Astrocyte (in vitro differentiated cells and primary cell): ENCODE data around the gene KASH5. TPM values are rescaled to one million over a fixed set of nuclear protein-coding genes. Genes with fewer than 3 reads are reported as not detected.

Experiments used
- DNase-seq: peaks from one replicate; pipeline ENCODE4 v3.0.0-alpha.2; 2010; ENCODE audit warnings: low read depth
- FAIRE-seq: peaks from 2 replicates; lab custom pipeline; 2011; peaks lifted over from hg19 to GRCh38; lab: Jason Lieb, UNC
- H2AFZ ChIP-seq: 2 replicates; pipeline ENCODE4 v1.6.0; 2012; ENCODE audit warnings: low read depth, low read length, inconsistent platforms
- H3K27ac ChIP-seq: 2 replicates; pipeline ENCODE4 v1.5.1; 2011; ENCODE audit warnings: low read depth, low read length, inconsistent platforms
- H3K27me3 ChIP-seq: 2 replicates; pipeline ENCODE4 v1.6.0; 2011; ENCODE audit warnings: low read length, inconsistent platforms; ENCODE audit not compliant: insufficient read depth
- H3K36me3 ChIP-seq: 2 replicates; pipeline ENCODE4 v1.5.1; 2011; ENCODE audit warnings: low read length, inconsistent platforms; ENCODE audit not compliant: insufficient read depth
- H3K4me1 ChIP-seq: 2 replicates; pipeline ENCODE4 v1.5.1; 2011; ENCODE audit warnings: low read length, inconsistent platforms; ENCODE audit not compliant: insufficient read depth
- H3K4me2 ChIP-seq: 2 replicates; pipeline ENCODE4 v1.6.0; 2012; ENCODE audit warnings: low read length, inconsistent platforms
- H3K4me3 ChIP-seq: 2 replicates; pipeline ENCODE4 v1.5.1; 2011; ENCODE audit warnings: low read depth, mild to moderate bottlenecking, low read length, inconsistent platforms; ENCODE audit not compliant: insufficient read depth
- H3K79me2 ChIP-seq: 2 replicates; pipeline ENCODE4 v1.6.0; 2012; ENCODE audit warnings: mild to moderate bottlenecking, low read length, inconsistent platforms; ENCODE audit not compliant: insufficient read depth
- H3K9ac ChIP-seq: 2 replicates; pipeline ENCODE4 v1.6.0; 2012; ENCODE audit warnings: mild to moderate bottlenecking, low read length, inconsistent platforms
- H3K9me3 ChIP-seq: 2 replicates; pipeline ENCODE4 v1.5.1; 2012; ENCODE audit warnings: low read depth, mild to moderate bottlenecking, low read length, inconsistent platforms; ENCODE audit not compliant: insufficient read depth
- H4K20me1 ChIP-seq: 2 replicates; pipeline ENCODE4 v1.6.0; 2012; ENCODE audit warnings: low read length, inconsistent platforms; ENCODE audit not compliant: insufficient read depth
- H3K27ac Mint-ChIP-seq: one replicate; pipeline ENCODE4 v1.8.0; 2021; ENCODE audit warnings: mild to moderate bottlenecking, mixed read lengths; ENCODE audit not compliant: unreplicated experiment
- H3K27me3 Mint-ChIP-seq: one replicate; pipeline ENCODE4 v1.8.0; 2021; ENCODE audit warnings: low read depth, mixed read lengths; ENCODE audit not compliant: unreplicated experiment
- H3K36me3 Mint-ChIP-seq: one replicate; pipeline ENCODE4 v1.8.0; 2021; ENCODE audit warnings: low read depth, mixed read lengths; ENCODE audit not compliant: unreplicated experiment
- H3K4me1 Mint-ChIP-seq: one replicate; pipeline ENCODE4 v1.8.0; 2021; ENCODE audit warnings: low read depth, mixed read lengths; ENCODE audit not compliant: unreplicated experiment
- H3K4me3 Mint-ChIP-seq: one replicate; pipeline ENCODE4 v1.8.0; 2021; ENCODE audit warnings: mild to moderate bottlenecking, moderate library complexity, mixed read lengths; ENCODE audit not compliant: unreplicated experiment
- H3K9me3 Mint-ChIP-seq: one replicate; pipeline ENCODE4 v1.8.0; 2021; ENCODE audit warnings: mild to moderate bottlenecking, mixed read lengths; ENCODE audit not compliant: unreplicated experiment
- EZH2 ChIP-seq: IDR thresholded peaks from 2 replicates; pipeline ENCODE4 v1.6.1; 2012; ENCODE audit warnings: mild to moderate bottlenecking, low read length, inconsistent platforms; ENCODE audit not compliant: insufficient read depth
- total RNA-seq: library from RNA; stranded (reverse); gene quantifications from 2 replicates; pipeline ENCODE4 v1.2.1, GENCODE V29; 2021
- TF ChIP-seq, protein P1 (sequence below): IDR thresholded peaks from 2 replicates; pipeline ENCODE4 v1.5.1; 2011; ENCODE audit warnings: low read depth, mild to moderate bottlenecking, inconsistent platforms, low read length, moderate library complexity; ENCODE audit not compliant: insufficient read depth

Gene KASH5
- total RNA-seq, 1 donor from 2014 or later = not detected

DNA sequence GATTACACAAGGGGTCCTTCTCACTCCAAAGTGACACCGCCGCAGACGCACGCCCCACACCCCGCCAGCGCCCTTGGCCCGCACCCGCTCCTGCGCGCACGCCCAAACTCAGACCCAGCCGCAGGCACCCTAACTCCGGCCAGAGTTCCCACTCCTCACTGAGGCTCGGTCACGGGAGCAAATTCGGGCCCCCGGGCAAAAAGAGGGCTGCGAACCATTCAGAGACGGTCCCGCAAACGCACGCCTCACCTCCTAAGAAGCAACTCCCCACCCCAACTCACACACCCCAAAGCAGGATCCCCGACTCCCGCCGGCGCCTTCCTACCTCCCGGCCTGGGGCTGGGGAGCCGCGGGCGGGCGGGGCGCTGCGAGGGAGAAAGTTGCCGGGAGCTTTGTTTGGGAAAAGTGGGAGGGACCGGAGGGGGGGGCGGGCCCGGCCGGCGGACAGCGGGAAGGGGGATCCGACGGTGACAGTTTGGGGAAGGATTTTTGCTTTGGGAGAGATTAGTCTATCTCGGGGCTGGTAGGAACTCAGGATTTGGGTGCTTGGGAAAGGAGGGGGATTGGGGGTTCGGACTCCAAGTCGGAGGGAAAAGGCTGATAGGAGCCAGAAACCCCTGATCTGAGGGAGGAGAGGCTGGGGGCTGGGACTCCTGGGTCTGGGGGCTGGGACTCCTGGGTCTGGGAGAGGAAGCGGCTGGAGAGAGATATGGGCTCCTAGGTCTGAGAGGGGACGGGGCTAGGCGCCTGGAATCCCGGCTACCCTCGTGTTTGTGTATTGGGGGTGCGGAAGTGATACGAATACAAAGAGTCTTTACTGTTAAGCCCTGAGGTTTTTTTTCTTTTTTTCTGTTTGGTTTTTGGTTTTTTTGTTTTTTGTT, 25.8 kb upstream of the KASH5 start, which contains the start of gene TEAD2:
TSS of gene TEAD2 (minus strand) at position 369 of the 881 bp plus-strand sequence. CDS start 2,341 bp downstream, outside the sequence.
- Histone ChIP-seq H3K36me3 (peaks cover 8% of the 10 kb centered on the region), H3K79me2 (peaks cover 43% of the 10 kb centered on the region), H3K4me3 (peak within 1 kb of the TSS; percentile 94), H3K4me2 (peak within 1 kb of the TSS; percentile 93), H3K27me3 (no peaks in the 10 kb centered on the region), H3K9me3 (no peaks in the 10 kb centered on the region), H4K20me1 (peaks cover 4% of the 10 kb centered on the region), H3K27ac (peak within 1 kb of the TSS; percentile 94), H3K4me1 (peaks cover 14% of the 10 kb centered on the region), H2AFZ (peak within 1 kb of the TSS; percentile 75), H3K9ac (peak within 1 kb of the TSS; percentile 98)
- peak; percentile 39 for DNase-seq
- no peaks in the 10 kb centered on the region for H3K9me3 Mint-ChIP-seq
- H3K4me3 Mint-ChIP-seq = no peak within 1 kb of the TSS
- peak within 1 kb of the TSS; percentile 90 for H3K27ac Mint-ChIP-seq
- peaks cover 11% of the 10 kb centered on the region for H3K36me3 Mint-ChIP-seq
- peaks cover 2% of the 10 kb centered on the region for H3K27me3 Mint-ChIP-seq
- TF ChIP-seq, protein P1, sequence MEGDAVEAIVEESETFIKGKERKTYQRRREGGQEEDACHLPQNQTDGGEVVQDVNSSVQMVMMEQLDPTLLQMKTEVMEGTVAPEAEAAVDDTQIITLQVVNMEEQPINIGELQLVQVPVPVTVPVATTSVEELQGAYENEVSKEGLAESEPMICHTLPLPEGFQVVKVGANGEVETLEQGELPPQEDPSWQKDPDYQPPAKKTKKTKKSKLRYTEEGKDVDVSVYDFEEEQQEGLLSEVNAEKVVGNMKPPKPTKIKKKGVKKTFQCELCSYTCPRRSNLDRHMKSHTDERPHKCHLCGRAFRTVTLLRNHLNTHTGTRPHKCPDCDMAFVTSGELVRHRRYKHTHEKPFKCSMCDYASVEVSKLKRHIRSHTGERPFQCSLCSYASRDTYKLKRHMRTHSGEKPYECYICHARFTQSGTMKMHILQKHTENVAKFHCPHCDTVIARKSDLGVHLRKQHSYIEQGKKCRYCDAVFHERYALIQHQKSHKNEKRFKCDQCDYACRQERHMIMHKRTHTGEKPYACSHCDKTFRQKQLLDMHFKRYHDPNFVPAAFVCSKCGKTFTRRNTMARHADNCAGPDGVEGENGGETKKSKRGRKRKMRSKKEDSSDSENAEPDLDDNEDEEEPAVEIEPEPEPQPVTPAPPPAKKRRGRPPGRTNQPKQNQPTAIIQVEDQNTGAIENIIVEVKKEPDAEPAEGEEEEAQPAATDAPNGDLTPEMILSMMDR = no peak
- no peak for TF ChIP-seq EZH2
- FAIRE-seq = no peak
- peaks cover 3% of the 10 kb centered on the region for H3K4me1 Mint-ChIP-seq

DNA sequence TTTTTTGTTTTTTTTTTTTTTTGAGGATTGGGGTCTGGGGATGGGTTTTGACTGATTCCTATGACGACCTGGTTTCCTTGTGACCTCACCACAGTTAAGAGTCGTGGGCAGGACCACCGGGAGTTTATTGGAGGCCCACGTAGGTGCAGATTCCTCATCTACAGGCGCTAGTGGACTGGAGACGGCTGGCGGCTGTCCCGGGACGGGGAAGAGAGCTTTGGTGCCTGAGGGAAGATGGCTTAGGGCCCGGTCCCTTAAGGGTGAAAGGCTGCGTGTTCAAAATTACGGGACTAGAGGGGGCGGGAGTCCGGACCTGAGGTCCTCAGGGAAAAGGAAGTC, 25.2 kb upstream of the KASH5 start:
- Histone ChIP-seq H3K9ac (peak overlapping the region; percentile 98), H4K20me1 (peaks cover 4% of the 10 kb centered on the region), H3K4me1 (peaks cover 14% of the 10 kb centered on the region), H3K79me2 (peaks cover 39% of the 10 kb centered on the region), H3K36me3 (peaks cover 5% of the 10 kb centered on the region), H3K4me2 (peak overlapping the region; percentile 93), H3K9me3 (no peaks in the 10 kb centered on the region), H2AFZ (peak overlapping the region; percentile 75), H3K27ac (peak overlapping the region; percentile 94), H3K27me3 (no peaks in the 10 kb centered on the region), H3K4me3 (peak overlapping the region; percentile 94)
- TF ChIP-seq, protein P1 = no peak
- no peak for TF ChIP-seq EZH2
- Mint-ChIP-seq H3K27ac (no peak overlapping the region), H3K9me3 (no peaks in the 10 kb centered on the region), H3K27me3 (peaks cover 2% of the 10 kb centered on the region), H3K4me3 (no peak overlapping the region), H3K4me1 (peaks cover 3% of the 10 kb centered on the region), H3K36me3 (peaks cover 8% of the 10 kb centered on the region)
- no peak for FAIRE-seq
- peak; percentile 47 for DNase-seq
